ENCODE data around the gene PCID2. TPM values are rescaled to one million over a fixed set of nuclear protein-coding genes. Genes with fewer than 3 reads are reported as not detected.

Gene PCID2
- total RNA-seq, 2 experiments from 2014 or later: 58.9 to 66.2 TPM

- ChIA-PET CTCF (no interaction called here), POLR2A (no interaction called here)
- peaks cover 2% of the 10 kb centered on the region for H3K9me3 Mint-ChIP-seq
- DNase-seq: no peak
- H3K27ac Mint-ChIP-seq: no peak overlapping the region
- H3K4me3 Mint-ChIP-seq: peak overlapping the region; percentile 53
- H3K27me3 Mint-ChIP-seq: no peaks in the 10 kb centered on the region
- H3K36me3 Mint-ChIP-seq (ENCODE audit: low read depth): peaks cover 35% of the 10 kb centered on the region
- H3K4me1 Mint-ChIP-seq: peaks cover 44% of the 10 kb centered on the region
These were observed 3.3 kb upstream of the PCID2 start for GRCh38 chr13:113211774-113212173.

GRCh38 chr13:113210833-113211232 is 2.4 kb upstream of the PCID2 start:
- Mint-ChIP-seq H3K27ac (peak overlapping the region; percentile 52), H3K27me3 (no peaks in the 10 kb centered on the region), H3K9me3 (peaks cover 2% of the 10 kb centered on the region), H3K36me3 (ENCODE audit: low read depth) (peaks cover 41% of the 10 kb centered on the region), H3K4me3 (peak overlapping the region; percentile 84), H3K4me1 (peaks cover 53% of the 10 kb centered on the region)
- ChIA-PET CTCF (no interaction called here), POLR2A (interaction anchor here (4.5 kb wide), 1 partner anchor 26 kb away, joined by 77 read pairs; no protein-coding TSS in a partner anchor)
- DNase-seq: no peak

- DNase-seq: peak; percentile 79
- Mint-ChIP-seq H3K4me1 (peaks cover 62% of the 10 kb centered on the region), H3K4me3 (peak overlapping the region; percentile 84), H3K9me3 (peaks cover 2% of the 10 kb centered on the region), H3K27me3 (no peaks in the 10 kb centered on the region), H3K36me3 (ENCODE audit: low read depth) (peaks cover 50% of the 10 kb centered on the region), H3K27ac (peak overlapping the region; percentile 89)
- POLR2A ChIA-PET: interaction anchor here (0.7 to 4.5 kb wide), 25 partner anchors 8 to 1048 kb away, joined by 3 to 77 read pairs (median 6); partner anchors contain the start of genes DCUN1D2, LAMP1 and MCF2L
- CTCF ChIA-PET: interaction anchor here (0.8 to 1.1 kb wide), 6 partner anchors 9 to 267 kb away, joined by 3 read pairs; no protein-coding TSS in a partner anchor
These were observed 1.4 kb upstream of the PCID2 start for GRCh38 chr13:113209759-113210421.

GRCh38 chr13:113209336-113209758 is 878 bp upstream of the PCID2 start, which contains the start of gene CUL4A:
Gene CUL4A (plus strand): TSS chr13:113209613. CDS start chr13:113209628, 15 bp downstream.
- Mint-ChIP-seq H3K36me3 (ENCODE audit: low read depth) (peaks cover 50% of the 10 kb centered on the region), H3K4me1 (peaks cover 67% of the 10 kb centered on the region), H3K27me3 (no peaks in the 10 kb centered on the region), H3K4me3 (peak within 1 kb of the TSS; percentile 92), H3K27ac (peak within 1 kb of the TSS; percentile 89), H3K9me3 (peaks cover 2% of the 10 kb centered on the region)
- ChIA-PET POLR2A (interaction anchor here (0.7 to 4.5 kb wide), 26 partner anchors 9 to 621 kb away, joined by 3 to 77 read pairs (median 6); partner anchors contain the start of genes DCUN1D2, LAMP1 and MCF2L), CTCF (interaction anchor here (0.8 to 1.4 kb wide), 6 partner anchors 9 to 267 kb away, joined by 3 to 4 read pairs (median 3); no protein-coding TSS in a partner anchor)
- peak; percentile 82 for DNase-seq

GRCh38 chr13:113207890-113208420 is 514 bp downstream of the PCID2 start:
- DNase-seq: no peak
- ChIA-PET CTCF (interaction anchor here (1.4 kb wide), 1 partner anchor 32 kb away, joined by 4 read pairs; no protein-coding TSS in a partner anchor), POLR2A (interaction anchor here (1.0 to 4.5 kb wide), 11 partner anchors 10 to 378 kb away, joined by 3 to 77 read pairs (median 11); partner anchors contain the start of gene LAMP1)
- H3K36me3 Mint-ChIP-seq (ENCODE audit: low read depth): peaks cover 43% of the 10 kb centered on the region
- no peaks in the 10 kb centered on the region for H3K27me3 Mint-ChIP-seq
- H3K27ac Mint-ChIP-seq: peak overlapping the region; percentile 81
- peak overlapping the region; percentile 92 for H3K4me3 Mint-ChIP-seq
- peaks cover 2% of the 10 kb centered on the region for H3K9me3 Mint-ChIP-seq
- H3K4me1 Mint-ChIP-seq: peaks cover 65% of the 10 kb centered on the region

GRCh38 chr13:113207460-113207859 is 1.0 kb downstream of the PCID2 start:
- peaks cover 43% of the 10 kb centered on the region for H3K36me3 Mint-ChIP-seq (ENCODE audit: low read depth)
- DNase-seq: no peak
- POLR2A ChIA-PET: interaction anchor here (1.0 to 4.5 kb wide), 5 partner anchors 22 to 379 kb away, joined by 3 to 77 read pairs (median 4); no protein-coding TSS in a partner anchor
- CTCF ChIA-PET: no interaction called here
- H3K9me3 Mint-ChIP-seq: peaks cover 2% of the 10 kb centered on the region
- H3K27ac Mint-ChIP-seq: peak overlapping the region; percentile 81
- peak overlapping the region; percentile 92 for H3K4me3 Mint-ChIP-seq
- H3K4me1 Mint-ChIP-seq: peaks cover 65% of the 10 kb centered on the region
- H3K27me3 Mint-ChIP-seq: no peaks in the 10 kb centered on the region

- peaks cover 57% of the 10 kb centered on the region for H3K4me1 Mint-ChIP-seq
- peak overlapping the region; percentile 66 for H3K27ac Mint-ChIP-seq
- ChIA-PET POLR2A (interaction anchor here (1.2 kb wide), 1 partner anchor 18 kb away, joined by 4 read pairs; no protein-coding TSS in a partner anchor), CTCF (no interaction called here)
- H3K9me3 Mint-ChIP-seq: no peaks in the 10 kb centered on the region
- peaks cover 30% of the 10 kb centered on the region for H3K36me3 Mint-ChIP-seq (ENCODE audit: low read depth)
- no peaks in the 10 kb centered on the region for H3K27me3 Mint-ChIP-seq
- peak overlapping the region; percentile 19 for H3K4me3 Mint-ChIP-seq
- DNase-seq: no peak
These were observed 3.0 kb downstream of the PCID2 start for GRCh38 chr13:113205428-113205931.

GRCh38 chr13:113204378-113204734 is 4.1 kb downstream of the PCID2 start:
- Mint-ChIP-seq H3K9me3 (no peaks in the 10 kb centered on the region), H3K4me1 (peaks cover 55% of the 10 kb centered on the region), H3K4me3 (no peak overlapping the region), H3K27me3 (no peaks in the 10 kb centered on the region), H3K36me3 (ENCODE audit: low read depth) (peaks cover 35% of the 10 kb centered on the region), H3K27ac (no peak overlapping the region)
- DNase-seq: no peak
- ChIA-PET CTCF (no interaction called here), POLR2A (interaction anchor here (1.2 to 1.5 kb wide), 2 partner anchors 12 to 17 kb away, joined by 3 to 4 read pairs; no protein-coding TSS in a partner anchor)

GRCh38 chr13:113203507-113204377 is 4.7 kb downstream of the PCID2 start:
- peaks cover 40% of the 10 kb centered on the region for H3K36me3 Mint-ChIP-seq (ENCODE audit: low read depth)
- POLR2A ChIA-PET: interaction anchor here (1.2 to 1.5 kb wide), 2 partner anchors 12 to 17 kb away, joined by 3 to 4 read pairs; no protein-coding TSS in a partner anchor
- peaks cover 55% of the 10 kb centered on the region for H3K4me1 Mint-ChIP-seq
- no peak overlapping the region for H3K27ac Mint-ChIP-seq
- H3K27me3 Mint-ChIP-seq: no peaks in the 10 kb centered on the region
- H3K9me3 Mint-ChIP-seq: no peaks in the 10 kb centered on the region
- no peak overlapping the region for H3K4me3 Mint-ChIP-seq
- CTCF ChIA-PET: no interaction called here
- no peak for DNase-seq

- POLR2A ChIA-PET: interaction anchor here (1.5 kb wide), 1 partner anchor 11 kb away, joined by 3 read pairs; no protein-coding TSS in a partner anchor
- CTCF ChIA-PET: no interaction called here
- H3K27ac Mint-ChIP-seq: no peak overlapping the region
- no peak overlapping the region for H3K4me3 Mint-ChIP-seq
- peaks cover 55% of the 10 kb centered on the region for H3K4me1 Mint-ChIP-seq
- no peaks in the 10 kb centered on the region for H3K9me3 Mint-ChIP-seq
- H3K36me3 Mint-ChIP-seq (ENCODE audit: low read depth): peaks cover 44% of the 10 kb centered on the region
- DNase-seq: no peak
- H3K27me3 Mint-ChIP-seq: no peaks in the 10 kb centered on the region
These were observed 5.6 kb downstream of the PCID2 start for GRCh38 chr13:113202912-113203311.

- no peaks in the 10 kb centered on the region for H3K9me3 Mint-ChIP-seq
- CTCF ChIA-PET: no interaction called here
- no peak overlapping the region for H3K27ac Mint-ChIP-seq
- no peaks in the 10 kb centered on the region for H3K27me3 Mint-ChIP-seq
- no peak for DNase-seq
- H3K36me3 Mint-ChIP-seq (ENCODE audit: low read depth): peaks cover 44% of the 10 kb centered on the region
- POLR2A ChIA-PET: no interaction called here
- peaks cover 46% of the 10 kb centered on the region for H3K4me1 Mint-ChIP-seq
- H3K4me3 Mint-ChIP-seq: no peak overlapping the region
These were observed 6.7 kb downstream of the PCID2 start for GRCh38 chr13:113201815-113202214.

Data from activated CD4-positive, alpha-beta memory T cell treated with anti-CD3 and anti-CD28 coated beads, Interleukin-2, amount 10 ng/mL, durations not matched to agents 7 days and 5 days (primary cell).